Measurements from ENCODE around the gene CAPZB. TPM values are rescaled to one million over a fixed set of nuclear protein-coding genes. Genes with fewer than 3 reads are reported as not detected.

The CAPZB gene
- total RNA-seq, 1 donor from 2014 or later = 264 TPM

GRCh38 chr1:19411612-19412011 is 73.7 kb downstream of the CAPZB start:
- Mint-ChIP-seq H3K36me3 (peaks cover 8% of the 10 kb centered on the region), H3K4me3 (no peak overlapping the region), H3K27ac (no peak overlapping the region), H3K27me3 (no peaks in the 10 kb centered on the region), H3K4me1 (ENCODE audit: unreplicated experiment) (peaks cover 51% of the 10 kb centered on the region), H3K9me3 (no peaks in the 10 kb centered on the region)
- no peak for TF ChIP-seq CTCF (conservative IDR thresholded peaks at IDR 0.05)
- DNase-seq (ENCODE audit: extremely low spot score, unreplicated experiment) = no peak

DNA sequence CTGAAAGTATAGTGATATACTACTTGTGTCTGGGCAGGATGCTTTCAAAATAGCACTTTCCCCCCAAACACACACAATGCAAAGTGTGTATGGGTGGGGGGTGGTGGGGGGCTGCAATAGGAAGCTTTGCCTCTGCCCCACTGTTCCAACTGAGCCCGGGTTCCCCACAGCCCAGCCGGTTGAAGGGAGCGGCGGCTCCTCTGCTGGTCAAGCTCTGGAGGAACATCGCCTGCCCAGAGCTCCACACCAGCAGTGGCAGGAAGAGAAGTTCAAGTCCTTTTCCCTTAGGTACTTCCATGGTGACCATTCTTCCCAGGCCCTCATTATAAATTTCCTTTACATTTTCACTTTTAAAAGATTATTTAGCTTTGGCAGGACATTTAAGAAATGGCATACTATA is 74.9 kb downstream of the CAPZB start:
- peaks cover 4% of the 10 kb centered on the region for H3K36me3 Mint-ChIP-seq
- H3K27ac Mint-ChIP-seq = no peak overlapping the region
- peaks cover 58% of the 10 kb centered on the region for H3K4me1 Mint-ChIP-seq (ENCODE audit: unreplicated experiment)
- H3K27me3 Mint-ChIP-seq = no peaks in the 10 kb centered on the region
- no peaks in the 10 kb centered on the region for H3K9me3 Mint-ChIP-seq
- no peak for DNase-seq (ENCODE audit: extremely low spot score, unreplicated experiment)
- peak; percentile 34 for TF ChIP-seq CTCF (conservative IDR thresholded peaks at IDR 0.05)
- no peak overlapping the region for H3K4me3 Mint-ChIP-seq

DNA sequence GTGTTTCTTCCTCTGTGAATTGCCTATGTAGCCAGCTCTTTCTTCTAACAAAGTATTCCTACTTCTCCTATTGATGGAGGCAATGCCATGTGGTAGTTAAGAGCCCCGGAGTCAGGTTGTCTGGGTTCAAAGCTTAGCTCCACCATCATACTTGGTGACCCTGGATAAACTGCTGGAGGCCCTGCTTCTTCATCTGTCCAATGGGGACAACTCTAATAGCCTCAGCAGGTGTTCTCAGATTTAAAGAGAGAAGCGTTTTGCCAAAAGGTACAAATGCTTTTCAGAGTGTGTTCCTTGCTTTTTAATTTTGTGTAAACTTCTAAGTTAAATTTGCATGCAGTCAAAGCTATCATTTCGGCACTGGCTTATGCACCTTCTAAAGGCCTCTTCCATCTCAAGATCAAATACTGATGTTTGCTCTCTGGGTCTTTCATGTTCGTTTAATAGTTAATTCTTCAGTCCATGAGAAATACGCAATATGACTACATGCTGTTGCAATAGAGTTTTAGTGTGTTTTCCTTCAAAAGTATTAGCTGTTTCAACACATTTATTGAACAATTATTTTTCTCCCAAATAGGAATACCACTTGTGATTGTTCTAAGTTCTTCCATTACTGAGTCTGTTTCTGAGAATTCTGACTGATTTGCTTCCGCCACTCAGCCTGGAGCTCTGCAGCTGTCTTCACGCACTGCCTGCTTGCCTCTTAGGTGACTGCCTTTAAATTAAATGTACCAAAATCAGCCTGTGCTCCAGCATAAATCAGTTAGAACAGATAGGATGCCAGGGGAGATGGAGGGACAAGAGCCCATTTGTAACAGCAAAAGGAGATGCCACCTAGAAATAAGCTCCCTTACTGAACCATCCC is 75.6 kb downstream of the CAPZB start:
- H3K27ac Mint-ChIP-seq = no peak overlapping the region
- no peak for DNase-seq (ENCODE audit: extremely low spot score, unreplicated experiment)
- no peaks in the 10 kb centered on the region for H3K27me3 Mint-ChIP-seq
- no peak overlapping the region for H3K4me3 Mint-ChIP-seq
- TF ChIP-seq CTCF (conservative IDR thresholded peaks at IDR 0.05) = no peak
- no peaks in the 10 kb centered on the region for H3K36me3 Mint-ChIP-seq
- H3K4me1 Mint-ChIP-seq (ENCODE audit: unreplicated experiment) = peaks cover 58% of the 10 kb centered on the region
- H3K9me3 Mint-ChIP-seq = no peaks in the 10 kb centered on the region

DNA sequence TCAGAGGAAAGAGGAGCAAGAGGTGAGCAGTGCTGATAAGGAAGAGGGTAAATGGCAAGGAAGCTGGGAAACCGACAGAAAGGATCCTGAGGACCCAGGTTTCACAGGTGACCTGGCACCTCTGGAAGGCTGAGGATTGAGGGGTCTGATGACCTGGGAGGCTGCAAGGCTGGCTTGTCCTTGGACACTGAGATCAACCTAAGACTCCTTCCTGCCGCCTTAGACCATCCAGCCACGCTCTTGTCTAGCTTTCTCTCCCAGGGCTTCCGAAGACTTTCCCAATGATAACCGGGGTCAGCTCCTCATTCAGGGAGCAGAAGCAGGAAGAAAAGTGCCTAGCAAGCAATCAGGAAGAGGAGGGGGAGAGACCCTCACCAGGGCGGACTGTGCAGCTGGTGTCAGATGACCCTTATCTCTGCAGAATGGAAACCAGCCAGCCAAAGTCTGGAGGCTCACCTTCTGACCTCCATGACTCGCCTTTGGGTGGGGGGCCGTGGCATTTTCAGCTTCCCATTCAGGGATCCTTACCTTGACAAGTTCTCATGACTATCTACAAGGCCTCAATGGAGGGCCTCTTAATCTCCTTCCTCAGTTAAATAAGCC is 77.7 kb downstream of the CAPZB start:
- H3K27ac Mint-ChIP-seq = no peak overlapping the region

DNA sequence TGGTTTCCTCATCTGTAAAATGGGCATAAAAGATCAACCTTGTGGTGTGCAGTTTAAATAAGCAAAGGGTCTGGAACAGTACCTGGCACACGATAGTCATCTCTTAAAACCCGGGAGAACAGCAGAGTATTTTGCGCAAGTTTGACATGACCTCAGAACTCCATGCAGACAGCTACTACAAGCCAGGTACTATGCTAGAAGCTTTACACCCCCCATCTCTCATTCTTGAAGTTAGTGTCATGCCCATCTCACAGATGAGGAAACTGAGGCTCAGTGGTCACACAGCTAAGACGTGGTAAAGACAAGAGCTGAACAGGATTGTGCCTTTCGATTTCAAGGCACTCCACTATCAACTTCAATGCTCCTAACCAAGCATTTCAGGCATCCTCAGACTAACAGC is 78.7 kb downstream of the CAPZB start:
- DNase-seq (ENCODE audit: extremely low spot score, unreplicated experiment) = no peak
- no peaks in the 10 kb centered on the region for H3K36me3 Mint-ChIP-seq
- H3K4me1 Mint-ChIP-seq (ENCODE audit: unreplicated experiment) = peaks cover 54% of the 10 kb centered on the region
- no peak overlapping the region for H3K27ac Mint-ChIP-seq
- no peaks in the 10 kb centered on the region for H3K9me3 Mint-ChIP-seq
- H3K27me3 Mint-ChIP-seq = no peaks in the 10 kb centered on the region
- no peak for TF ChIP-seq CTCF (conservative IDR thresholded peaks at IDR 0.05)
- no peak overlapping the region for H3K4me3 Mint-ChIP-seq

More for the DNA sequence above, 77.7 kb downstream of the CAPZB start:
- TF ChIP-seq CTCF (conservative IDR thresholded peaks at IDR 0.05) = no peak
- Mint-ChIP-seq H3K27me3 (no peaks in the 10 kb centered on the region), H3K36me3 (no peaks in the 10 kb centered on the region), H3K4me3 (no peak overlapping the region), H3K4me1 (ENCODE audit: unreplicated experiment) (peaks cover 51% of the 10 kb centered on the region), H3K9me3 (no peaks in the 10 kb centered on the region)
- no peak for DNase-seq (ENCODE audit: extremely low spot score, unreplicated experiment)
